ENCODE data around the gene IFI27. TPM values are rescaled to one million over a fixed set of nuclear protein-coding genes. Genes with fewer than 3 reads are reported as not detected.

IFI27 gene
- polyA plus RNA-seq, 6 donors from 2014 or later, result not detected

- H3K4me1 Mint-ChIP-seq, result no peaks in the 10 kb centered on the region
- H3K27me3 Mint-ChIP-seq, result no peaks in the 10 kb centered on the region
- no peak overlapping the region for H3K27ac Mint-ChIP-seq
- ATAC-seq (ENCODE audit: low read depth in 2 of 2) (no peak), DNase-seq (no peak)
- peaks cover 0 to 2% (median 0%) of the 10 kb centered on the region in 7 donors for H3K9me3 Mint-ChIP-seq
- no peak overlapping the region for H3K4me3 Mint-ChIP-seq
- H3K36me3 Mint-ChIP-seq, result no peaks in the 10 kb centered on the region
These were observed 22.6 kb upstream of the IFI27 start for GRCh38 chr14:94087891-94088290.

- Mint-ChIP-seq H3K36me3 (no peaks in the 10 kb centered on the region), H3K27ac (no peak overlapping the region), H3K4me3 (no peak overlapping the region), H3K27me3 (no peaks in the 10 kb centered on the region), H3K4me1 (no peaks in the 10 kb centered on the region), H3K9me3 (peaks cover 0 to 2% (median 0%) of the 10 kb centered on the region in 7 donors)
- DNase-seq, result no peak
- ATAC-seq (ENCODE audit: low read depth in 2 of 2), result no peak
These were observed 22.0 kb upstream of the IFI27 start for GRCh38 chr14:94088516-94088915.

DNA sequence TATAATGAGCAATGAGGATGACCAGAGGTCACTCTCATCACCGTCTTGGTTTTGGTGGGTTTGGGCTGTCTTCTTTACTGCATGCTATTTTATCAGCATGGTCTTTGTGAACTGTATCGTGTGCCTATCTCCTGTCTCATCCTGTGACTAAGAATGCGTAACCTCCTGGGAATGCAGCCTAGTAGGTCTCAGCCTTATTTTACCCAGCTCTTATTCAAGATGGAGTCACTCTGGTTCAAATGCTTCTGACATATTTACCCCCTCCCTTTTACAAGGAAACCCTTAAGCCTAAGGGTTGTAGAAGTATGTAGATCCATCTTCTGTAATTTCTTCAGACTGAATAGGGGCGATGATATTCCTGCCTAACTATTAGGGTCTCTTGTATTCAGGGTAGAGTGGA is 21.1 kb upstream of the IFI27 start:
- peaks cover 0 to 2% (median 0%) of the 10 kb centered on the region in 7 donors for H3K9me3 Mint-ChIP-seq
- H3K36me3 Mint-ChIP-seq, result no peaks in the 10 kb centered on the region

GRCh38 chr14:94093418-94093817 is 17.1 kb upstream of the IFI27 start:
- Mint-ChIP-seq H3K4me1 (no peaks in the 10 kb centered on the region), H3K27me3 (no peaks in the 10 kb centered on the region), H3K27ac (peak overlapping the region in 1 of 6 donors; percentile 60), H3K4me3 (no peak overlapping the region), H3K36me3 (no peaks in the 10 kb centered on the region), H3K9me3 (no peaks in the 10 kb centered on the region)
- no peak for DNase-seq
- ATAC-seq (ENCODE audit: low read depth in 2 of 2), result no peak

More for the DNA sequence above, 21.1 kb upstream of the IFI27 start:
- no peak for ATAC-seq (ENCODE audit: low read depth in 2 of 2)
- Mint-ChIP-seq H3K27me3 (no peaks in the 10 kb centered on the region), H3K27ac (no peak overlapping the region), H3K4me1 (no peaks in the 10 kb centered on the region), H3K4me3 (no peak overlapping the region)
- no peak for DNase-seq

- DNase-seq, result no peak
- H3K4me1 Mint-ChIP-seq, result peaks cover 0 to 4% (median 0%) of the 10 kb centered on the region in 3 donors
- no peak overlapping the region for H3K27ac Mint-ChIP-seq
- H3K4me3 Mint-ChIP-seq, result no peak overlapping the region
- ATAC-seq (ENCODE audit: low read depth in 2 of 2), result no peak
- no peaks in the 10 kb centered on the region for H3K27me3 Mint-ChIP-seq
- no peaks in the 10 kb centered on the region for H3K9me3 Mint-ChIP-seq
- no peaks in the 10 kb centered on the region for H3K36me3 Mint-ChIP-seq
These were observed 13.4 kb upstream of the IFI27 start for GRCh38 chr14:94097091-94097490.

DNA sequence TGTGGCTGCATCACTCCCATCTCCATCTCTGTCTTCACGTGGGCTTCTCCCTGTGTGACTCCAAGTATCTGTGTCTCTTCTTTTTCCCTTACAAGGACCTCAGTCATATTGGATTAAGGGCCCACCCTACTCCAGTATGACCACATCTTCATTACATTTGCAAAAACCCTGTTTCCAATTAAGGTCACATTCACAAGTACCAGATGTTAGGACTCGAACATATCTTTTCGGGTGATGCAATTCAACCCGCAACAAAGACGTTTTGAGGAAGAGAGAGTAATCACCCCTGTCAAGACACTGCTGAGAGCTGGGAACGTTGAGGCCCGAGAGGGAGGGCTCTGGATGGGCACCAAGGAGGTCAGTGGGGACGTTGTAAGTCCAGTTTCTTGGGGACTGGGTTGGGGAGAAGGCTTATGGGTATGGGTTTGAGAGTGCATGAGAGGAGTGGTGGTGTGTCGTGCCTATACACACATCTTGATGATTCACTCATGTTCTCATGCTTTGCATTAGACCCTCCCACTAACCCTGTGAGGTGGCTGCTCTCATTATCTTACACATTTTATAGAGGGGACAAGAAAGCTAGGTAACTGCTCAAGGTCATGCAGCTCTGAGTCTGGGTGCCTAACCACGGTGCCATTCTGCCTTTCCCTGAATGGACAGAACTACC is 12.1 kb upstream of the IFI27 start:
- H3K4me3 Mint-ChIP-seq, result no peak overlapping the region

GRCh38 chr14:94099006-94099405 is 11.5 kb upstream of the IFI27 start:
- Mint-ChIP-seq H3K36me3 (no peaks in the 10 kb centered on the region), H3K27me3 (no peaks in the 10 kb centered on the region), H3K9me3 (no peaks in the 10 kb centered on the region), H3K4me3 (peak overlapping the region in 1 of 8 donors; percentile 22), H3K27ac (no peak overlapping the region), H3K4me1 (peaks cover 0 to 4% (median 0%) of the 10 kb centered on the region in 3 donors)
- DNase-seq, result no peak
- ATAC-seq (ENCODE audit: low read depth in 2 of 2), result no peak

More for the DNA sequence above, 12.1 kb upstream of the IFI27 start:
- no peak for DNase-seq
- no peaks in the 10 kb centered on the region for H3K27me3 Mint-ChIP-seq
- peaks cover 0 to 4% (median 0%) of the 10 kb centered on the region in 3 donors for H3K4me1 Mint-ChIP-seq
- no peaks in the 10 kb centered on the region for H3K9me3 Mint-ChIP-seq
- ATAC-seq (ENCODE audit: low read depth in 2 of 2), result no peak
- peak overlapping the region in 2 of 6 donors; percentile 46 to 78 for H3K27ac Mint-ChIP-seq
- H3K36me3 Mint-ChIP-seq, result no peaks in the 10 kb centered on the region

DNA sequence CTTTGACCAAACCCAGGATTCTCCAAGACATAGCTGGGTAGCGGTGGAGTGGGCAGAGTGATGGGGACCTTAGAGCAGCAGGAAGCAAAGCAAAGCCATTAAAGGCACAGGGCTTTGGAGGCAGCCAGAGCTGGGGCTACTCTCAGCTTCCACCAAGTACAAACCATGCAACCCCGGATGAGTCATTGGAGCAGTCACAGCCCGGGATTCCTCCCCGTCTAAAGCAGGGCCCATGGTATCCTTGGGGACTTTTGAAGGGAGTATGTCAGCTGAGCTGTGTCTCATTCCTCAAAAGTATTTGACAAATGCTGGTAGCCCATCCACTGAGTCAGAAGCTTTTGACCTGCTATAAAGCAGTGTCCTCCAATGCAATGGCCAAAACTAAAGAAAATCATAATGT is 9.7 kb upstream of the IFI27 start:
- H3K36me3 Mint-ChIP-seq, result no peaks in the 10 kb centered on the region
- no peak overlapping the region for H3K4me3 Mint-ChIP-seq

DNA sequence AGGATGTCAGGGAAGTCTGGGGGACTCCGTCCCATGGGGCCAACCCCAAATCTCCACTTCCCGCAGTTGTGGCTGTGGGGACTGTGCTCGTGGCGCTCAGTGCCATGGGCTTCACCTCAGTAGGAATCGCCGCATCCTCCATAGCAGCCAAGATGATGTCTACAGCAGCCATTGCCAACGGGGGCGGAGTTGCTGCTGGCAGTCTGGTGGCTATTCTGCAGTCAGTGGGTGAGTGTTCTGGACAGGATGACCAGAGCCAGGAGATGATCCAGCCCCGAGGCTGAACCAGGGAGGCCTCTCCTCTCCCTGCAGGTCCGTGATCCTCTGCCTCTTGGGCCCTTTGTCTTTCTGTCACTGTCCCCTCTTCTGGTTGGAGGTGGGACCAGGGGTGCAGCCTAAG is 8.8 kb upstream of the IFI27 start:
- Mint-ChIP-seq H3K36me3 (no peaks in the 10 kb centered on the region), H3K4me1 (peaks cover 0 to 4% (median 0%) of the 10 kb centered on the region in 3 donors), H3K27me3 (no peaks in the 10 kb centered on the region), H3K27ac (no peak overlapping the region), H3K4me3 (no peak overlapping the region), H3K9me3 (no peaks in the 10 kb centered on the region)
- ATAC-seq (ENCODE audit: low read depth in 2 of 2), result no peak
- no peak for DNase-seq

More for the DNA sequence above, 9.7 kb upstream of the IFI27 start:
- Mint-ChIP-seq H3K27ac (no peak overlapping the region), H3K4me1 (peaks cover 0 to 4% (median 0%) of the 10 kb centered on the region in 3 donors), H3K27me3 (no peaks in the 10 kb centered on the region), H3K9me3 (no peaks in the 10 kb centered on the region)
- ATAC-seq (ENCODE audit: low read depth in 2 of 2), result no peak
- no peak for DNase-seq

DNA sequence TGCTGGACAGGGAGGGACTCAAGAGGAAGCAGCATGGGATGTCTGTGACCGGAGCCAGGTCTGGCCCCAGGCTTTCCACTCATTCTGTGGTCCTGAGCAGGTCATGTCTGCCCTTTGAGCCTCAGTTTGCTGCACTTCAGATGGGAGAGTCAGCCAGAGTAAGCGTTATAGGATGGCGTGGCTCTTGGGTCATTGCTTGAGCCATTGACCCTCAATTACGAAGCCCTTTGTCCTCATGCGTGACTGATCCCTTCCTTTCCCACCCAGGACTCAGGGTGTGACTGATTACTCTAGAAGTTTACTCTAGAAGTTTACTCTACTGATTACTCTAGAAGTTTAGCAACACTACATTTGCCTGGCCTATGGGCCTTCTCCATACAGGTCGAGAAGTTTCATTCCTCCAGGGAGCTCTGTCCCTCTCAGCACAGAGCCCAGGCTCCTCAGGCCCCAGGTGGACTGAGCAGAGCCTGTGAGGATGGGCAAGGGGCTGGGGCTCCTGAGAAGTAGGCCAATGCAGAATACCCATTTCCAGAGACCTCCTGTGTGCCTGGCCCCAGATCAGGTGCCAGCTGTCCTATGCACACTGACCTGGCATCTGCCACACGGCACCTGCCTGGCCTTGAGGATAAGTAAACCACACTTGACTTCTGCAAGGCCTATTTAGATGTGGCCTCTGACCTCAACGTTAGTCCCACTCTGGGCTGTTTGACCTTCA is 7.6 kb upstream of the IFI27 start:
- Mint-ChIP-seq H3K27me3 (no peaks in the 10 kb centered on the region), H3K9me3 (no peaks in the 10 kb centered on the region), H3K36me3 (no peaks in the 10 kb centered on the region), H3K27ac (peak overlapping the region in 2 of 6 donors; percentile 34 to 44), H3K4me1 (peaks cover 0 to 4% (median 0%) of the 10 kb centered on the region in 3 donors), H3K4me3 (no peak overlapping the region)
- ATAC-seq (ENCODE audit: low read depth in 2 of 2), result no peak
- no peak for DNase-seq

GRCh38 chr14:94103554-94104150 is 6.9 kb upstream of the IFI27 start:
- no peak for ATAC-seq (ENCODE audit: low read depth in 2 of 2)
- DNase-seq, result no peak
- Mint-ChIP-seq H3K4me3 (no peak overlapping the region), H3K36me3 (peaks cover 0 to 5% of the 10 kb centered on the region in 2 donors), H3K27me3 (no peaks in the 10 kb centered on the region), H3K27ac (peak overlapping the region in 1 of 6 donors; percentile 64), H3K9me3 (no peaks in the 10 kb centered on the region), H3K4me1 (peaks cover 0 to 4% (median 0%) of the 10 kb centered on the region in 3 donors)

DNA sequence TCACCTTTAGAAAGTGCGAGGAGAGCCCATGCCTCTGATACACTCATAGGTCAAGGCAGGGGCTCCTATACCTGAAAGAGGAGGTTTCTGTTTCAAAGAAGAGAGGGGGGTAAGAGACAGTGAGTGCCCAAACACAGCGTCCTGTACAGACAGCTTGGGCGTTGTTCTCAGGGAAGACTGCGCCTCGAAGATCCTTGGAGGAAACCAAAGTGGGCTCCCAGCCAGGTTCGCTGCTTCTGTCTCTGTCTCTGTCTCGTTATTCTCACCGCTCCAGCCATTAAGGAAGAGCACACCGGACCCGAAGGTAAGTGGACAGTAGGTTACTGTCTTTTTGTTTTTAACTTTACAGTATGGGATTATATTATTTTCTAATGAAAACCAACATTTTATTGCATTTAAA is 5.8 kb upstream of the IFI27 start:
- ATAC-seq (ENCODE audit: low read depth in 2 of 2) (no peak), DNase-seq (no peak)
- H3K9me3 Mint-ChIP-seq, result no peaks in the 10 kb centered on the region
- no peaks in the 10 kb centered on the region for H3K27me3 Mint-ChIP-seq
- peaks cover 0 to 4% (median 0%) of the 10 kb centered on the region in 3 donors for H3K4me1 Mint-ChIP-seq
- H3K4me3 Mint-ChIP-seq, result no peak overlapping the region
- H3K36me3 Mint-ChIP-seq, result peaks cover 0 to 7% of the 10 kb centered on the region in 2 donors
- H3K27ac Mint-ChIP-seq, result no peak overlapping the region

DNA sequence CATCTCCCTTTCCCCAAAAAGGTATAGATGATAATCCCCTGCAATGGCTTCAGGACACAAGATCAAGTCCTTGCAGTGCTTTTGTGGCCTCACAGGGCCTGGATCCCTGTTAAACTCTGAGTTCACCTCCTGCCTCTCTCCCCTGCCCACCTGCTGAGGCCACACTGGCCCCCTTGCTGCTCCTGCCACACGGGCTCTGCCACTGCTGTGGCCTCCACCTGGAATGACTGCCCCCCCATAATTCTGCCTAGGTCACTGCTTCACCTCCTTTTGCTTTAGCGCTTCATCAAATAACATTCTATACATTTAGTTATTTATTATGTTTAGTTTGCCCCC is 653 bp upstream of the IFI27 start:
- Mint-ChIP-seq H3K4me3 (no peak overlapping the region), H3K27me3 (peaks cover 11 to 28% (median 27%) of the 10 kb centered on the region in 3 donors), H3K9me3 (no peaks in the 10 kb centered on the region), H3K36me3 (peaks cover 0 to 7% of the 10 kb centered on the region in 2 donors), H3K27ac (no peak overlapping the region), H3K4me1 (no peaks in the 10 kb centered on the region)
- DNase-seq, result no peak
- no peak for ATAC-seq (ENCODE audit: low read depth in 2 of 2)

Data from naive B cell (primary cell).